ENCODE measurements around the gene LPP. TPM values are rescaled to one million over a fixed set of nuclear protein-coding genes. Genes with fewer than 3 reads are reported as not detected.

LPP gene
- total and polyA plus RNA-seq, 2 of the 4 experiments (the other 2 are of a cell fraction) = 16.0 to 130 TPM

GRCh38 chr3:188362405-188362831 is 208.5 kb downstream of the LPP start:
- H3K9me1 ChIP-seq (ENCODE audit: insufficient read depth, low read length) = peaks cover 28% of the 10 kb centered on the region
- peaks cover 56 to 85% of the 10 kb centered on the region in 2 experiments for H3K79me1 ChIP-seq (ENCODE audit: low read depth in 1 of 2, low read length in 2 of 2)
- no peak overlapping the region for H2BK15ac ChIP-seq (ENCODE audit: low read depth, low read length)
- no peak overlapping the region for H4K8ac ChIP-seq (ENCODE audit: low read depth in 2 of 2, low read length in 2 of 2)
- no peak overlapping the region for H2BK20ac ChIP-seq (ENCODE audit: low read depth, low read length)
- intact Hi-C loops (cut with micrococcal nuclease) = no loop called here
- dilution Hi-C loops (cut with HindIII; ENCODE audit: low sequenced_read_pairs, unreplicated experiment) = no loop called here
- H3K4me1 ChIP-seq (ENCODE audit: control insufficient read depth, insufficient read depth, low read length) = peaks cover 12% of the 10 kb centered on the region
- H3K9ac ChIP-seq (ENCODE audit: low read depth, low read length) = no peak overlapping the region
- no peak overlapping the region for H4K5ac ChIP-seq (ENCODE audit: low read depth, low read length)
- H2BK5ac ChIP-seq (ENCODE audit: low read depth, low read length, poor library complexity, severe bottlenecking) = no peak overlapping the region
- no peak overlapping the region for H2AK9ac ChIP-seq (replicated peaks; ENCODE audit: low read depth, low read length, poor library complexity)
- TF ChIP-seq CTCF (conservative IDR thresholded peaks at IDR 0.05; ENCODE audit: low read depth, low read length) = peak; percentile 12; the same call in 1 of the 2 replicates
- peak; percentile 27 for TF ChIP-seq RAD21 (IDR thresholded peaks at IDR 0.05; ENCODE audit: low read length)
- no peak for TF ChIP-seq NFE2L2 (IDR thresholded peaks at IDR 0.05; ENCODE audit: low read depth, low read length)
- TF ChIP-seq POLR2A (IDR thresholded peaks at IDR 0.05; ENCODE audit: low read depth, low read length) = no peak
- no peak for TF ChIP-seq BHLHE40 (IDR thresholded peaks at IDR 0.05; ENCODE audit: low read depth, low read length)
- peak; percentile 12; the same call in 1 of the 2 replicates for TF ChIP-seq FOS (IDR thresholded peaks at IDR 0.05; ENCODE audit: low read depth, low read length)
- TF ChIP-seq MAFK (IDR thresholded peaks at IDR 0.05; ENCODE audit: low read depth, low read length) = no peak
- no peak for TF ChIP-seq RCOR1 (IDR thresholded peaks at IDR 0.05; ENCODE audit: insufficient replicate concordance, low read length)
- TF ChIP-seq MAZ (IDR thresholded peaks at IDR 0.05; ENCODE audit: borderline replicate concordance, low read depth, low read length) = no peak
- TF ChIP-seq ELK1 (IDR thresholded peaks at IDR 0.05; ENCODE audit: borderline replicate concordance, low read depth, low read length) = no peak
- TF ChIP-seq SMC3 (IDR thresholded peaks at IDR 0.05; ENCODE audit: low read depth, low read length) = no peak
- no peak for TF ChIP-seq CEBPB (IDR thresholded peaks at IDR 0.05; ENCODE audit: low read depth, low read length)
- CTCF ChIA-PET = no interaction called here
- no peak overlapping the region for H3K56ac ChIP-seq (ENCODE audit: extremely low read depth, insufficient read depth, low read length)
- no peak overlapping the region for H3K18ac ChIP-seq (ENCODE audit: low read depth, low read length)
- POLR2A ChIA-PET (ENCODE audit: unreplicated experiment) = no interaction called here
- in situ Hi-C loops (cut with MboI; ENCODE audit: low sequenced_read_pairs) = no loop called here
- no TSS peak for BruUV-seq (replicated peaks)
- no peaks in the 10 kb centered on the region for H3K27me3 ChIP-seq (ENCODE audit: control insufficient read depth, insufficient read depth, low read length)
- WGBS, 2 experiments (ENCODE audit: extremely low coverage in 2 of 2, insufficient read length in 1 of 2) = no CpG with 5 or more reads among the region's 10 CpGs
- H3K27ac ChIP-seq (ENCODE audit: insufficient read depth, low read length) = no peak overlapping the region
- H4K91ac ChIP-seq (ENCODE audit: insufficient read depth, low read depth, low read length) = no peak overlapping the region
- DNase-seq (peak; percentile 69), ATAC-seq (ENCODE audit: low read depth) (no peak; the same call in 1 of the 2 replicates)
- H2BK120ac ChIP-seq (ENCODE audit: low read depth, low read length) = no peak overlapping the region
- H3K4me3 ChIP-seq (ENCODE audit: insufficient read depth, low read depth, low read length) = no peak overlapping the region
- H2AK5ac ChIP-seq (ENCODE audit: low read depth, low read length) = no peak overlapping the region
- no peak overlapping the region for H3K4ac ChIP-seq (ENCODE audit: low read depth, low read length)
- H3K36me3 ChIP-seq (ENCODE audit: control insufficient read depth, insufficient read depth, low read length) = peaks cover 1% of the 10 kb centered on the region; the same call in 1 of the 2 replicates
- peaks cover 60% of the 10 kb centered on the region for H4K20me1 ChIP-seq (ENCODE audit: insufficient read depth, low read length)
- no peak overlapping the region for H3K4me2 ChIP-seq (ENCODE audit: low read depth, low read length)
- no peak overlapping the region for H3K14ac ChIP-seq (replicated peaks; ENCODE audit: low read depth, low read length)
- H3K23ac ChIP-seq (ENCODE audit: low read depth, low read length) = no peak overlapping the region
- no peaks in the 10 kb centered on the region for H3K9me3 ChIP-seq (ENCODE audit: control insufficient read depth, insufficient read depth, low read length)
- no peak overlapping the region for H2AFZ ChIP-seq (replicated peaks; ENCODE audit: low read length, poor library complexity)
